Fibroblast of skin of scalp (primary cell): ENCODE results near the gene SMOC1.

ENCODE experiments used
- DNase-seq: peaks from one replicate; pipeline ENCODE4 v3.0.0-alpha.2; 2013

The SMOC1 gene

GRCh38 chr14:69982886-69983285 is 103.7 kb downstream of the SMOC1 start:
- no peak for DNase-seq

DNA sequence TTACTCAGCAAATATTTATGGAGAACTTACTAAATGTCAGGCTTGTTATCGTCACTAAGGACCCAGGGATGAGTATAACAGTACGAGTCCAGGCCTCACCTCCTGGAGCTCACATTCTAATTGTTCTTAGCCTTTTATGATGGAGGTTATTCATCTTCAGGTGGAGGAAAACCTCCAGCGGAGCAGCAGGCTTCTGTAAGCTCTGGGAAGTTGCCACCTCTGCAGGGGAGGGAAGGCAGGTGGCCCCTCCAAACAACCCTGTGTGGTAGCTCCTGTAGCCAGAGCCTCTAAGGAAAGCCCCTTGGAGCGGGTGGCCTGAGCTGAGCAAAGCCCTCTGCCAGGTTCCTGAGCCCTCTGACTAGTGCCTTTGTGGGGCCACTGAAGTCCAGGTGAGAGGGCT is 104.1 kb downstream of the SMOC1 start:
- DNase-seq: no peak

DNA sequence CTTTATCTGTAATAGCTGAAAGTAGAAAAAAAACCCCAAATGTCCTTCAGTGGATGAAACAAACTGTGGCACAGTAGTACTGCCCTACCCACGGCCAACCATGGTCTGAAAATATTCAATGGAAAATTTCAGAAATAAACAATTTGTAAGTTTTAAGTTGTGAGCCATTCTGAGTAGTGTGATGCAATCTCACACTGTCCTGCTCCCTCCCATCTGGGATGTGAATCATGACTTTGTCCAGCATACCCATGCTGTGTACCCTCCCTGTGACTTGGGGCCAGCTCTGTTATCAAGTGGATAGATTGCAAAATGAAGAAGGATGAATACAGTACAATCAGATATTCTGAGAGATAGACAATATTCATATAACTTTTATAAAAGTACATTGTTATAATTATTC is 106.2 kb downstream of the SMOC1 start:
- DNase-seq: peak; percentile 11

DNA sequence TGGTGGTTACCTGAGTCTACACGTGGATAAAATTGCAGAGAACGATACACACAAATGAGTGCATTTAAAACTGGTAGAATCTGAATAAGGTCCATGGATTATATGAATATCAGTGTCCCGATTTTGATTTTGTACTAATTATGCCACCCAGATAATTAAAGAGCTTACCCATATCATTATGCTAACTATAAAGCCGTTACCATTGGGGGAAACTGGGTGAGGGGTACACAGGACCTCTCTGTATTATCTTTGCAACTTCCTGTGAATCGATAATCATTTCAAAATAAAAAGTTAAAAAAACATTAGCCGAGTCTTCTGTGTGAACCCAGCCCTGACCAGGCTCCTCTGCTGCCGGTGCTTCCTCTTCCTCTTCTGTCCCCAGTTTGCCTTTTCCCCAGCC is 107.1 kb downstream of the SMOC1 start:
- DNase-seq: no peak

DNA sequence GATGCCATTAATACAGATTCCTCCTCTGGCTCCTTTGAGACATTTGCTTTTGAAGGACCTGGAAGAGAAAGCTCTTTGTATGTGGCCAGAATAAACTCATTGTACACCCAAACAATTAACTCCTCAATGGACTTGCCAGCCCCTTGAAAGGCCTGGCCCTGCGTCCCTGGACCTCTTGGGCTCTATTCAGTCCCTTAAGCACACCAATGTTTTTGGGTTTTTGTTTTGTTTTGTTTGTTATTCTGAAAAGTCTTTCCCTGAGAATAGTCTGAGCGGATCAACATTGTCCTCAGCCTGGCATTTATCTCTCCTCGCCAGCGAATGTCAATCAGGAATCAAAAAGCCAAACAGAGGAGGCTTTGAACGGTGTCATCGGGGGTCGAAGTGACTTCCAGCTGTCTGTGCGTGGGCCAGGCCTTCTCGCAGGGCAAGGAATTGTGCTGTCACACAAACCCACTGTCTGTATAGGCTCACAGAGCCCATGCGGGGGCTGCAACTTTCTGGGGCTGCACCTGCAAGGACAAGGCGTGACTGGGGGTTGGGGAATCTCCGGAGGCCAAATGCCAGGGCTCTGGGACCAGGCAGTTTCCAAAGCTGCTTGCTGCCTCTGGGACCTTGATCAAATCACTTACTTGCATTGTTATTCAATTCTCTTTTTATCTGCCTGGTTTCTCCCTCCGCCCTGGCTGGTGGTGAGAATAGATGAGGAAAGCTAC is 108.3 kb downstream of the SMOC1 start:
- no peak for DNase-seq

- DNase-seq: no peak
Measured at GRCh38 chr14:69988979-69989378, 109.8 kb downstream of the SMOC1 start.

DNA sequence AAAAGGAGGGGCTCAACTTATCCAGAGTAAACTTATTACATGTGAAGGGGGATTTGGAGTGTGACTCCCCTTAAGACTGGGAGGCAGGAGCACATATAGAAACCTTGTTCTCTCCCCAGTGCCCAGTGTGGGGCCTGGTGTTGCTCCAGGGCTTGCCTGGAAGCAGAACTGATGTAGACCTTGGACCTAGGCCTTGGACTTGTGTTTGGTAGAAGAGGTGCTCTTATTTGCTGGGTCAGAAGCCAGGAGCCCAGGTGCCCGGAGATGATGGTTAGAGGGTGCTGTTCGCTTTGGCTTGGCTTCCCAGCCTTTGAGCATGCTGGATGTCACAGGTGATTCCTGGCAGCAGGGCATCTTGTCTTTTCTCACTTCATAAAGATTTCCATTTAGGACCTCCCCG is 110.4 kb downstream of the SMOC1 start:
- DNase-seq: no peak

GRCh38 chr14:69990323-69990722 is 111.1 kb downstream of the SMOC1 start:
- no peak for DNase-seq

DNA sequence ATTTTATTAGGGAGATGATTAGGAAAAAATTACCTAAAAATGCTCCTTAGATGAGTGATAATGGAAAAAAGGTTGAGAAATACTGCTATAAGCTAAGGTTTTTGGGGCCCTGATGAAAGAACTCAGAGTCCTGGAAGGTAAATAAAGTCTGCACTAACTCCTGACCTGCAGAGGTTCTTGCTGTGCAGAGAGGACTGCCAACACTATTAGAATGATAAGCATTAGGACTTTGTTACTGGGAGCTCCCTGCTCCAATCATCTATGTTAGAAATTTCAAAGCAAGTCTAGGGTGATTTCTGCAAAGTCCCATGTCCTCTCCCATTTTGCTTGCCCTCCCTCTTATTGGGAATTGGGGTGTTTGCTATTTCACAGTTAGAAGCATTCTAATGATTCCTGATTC is 112.2 kb downstream of the SMOC1 start:
- no peak for DNase-seq

- no peak for DNase-seq
Measured at GRCh38 chr14:69992564-69992963, 113.3 kb downstream of the SMOC1 start.

- no peak for DNase-seq
Measured at GRCh38 chr14:69993326-69993725, 114.1 kb downstream of the SMOC1 start.

- DNase-seq: no peak
Measured at GRCh38 chr14:69994002-69994401, 114.8 kb downstream of the SMOC1 start.

GRCh38 chr14:69996216-69996615 is 117.0 kb downstream of the SMOC1 start:
- DNase-seq: no peak

- DNase-seq: peak; percentile 14
Measured at GRCh38 chr14:69997849-69998248, 118.6 kb downstream of the SMOC1 start.

DNA sequence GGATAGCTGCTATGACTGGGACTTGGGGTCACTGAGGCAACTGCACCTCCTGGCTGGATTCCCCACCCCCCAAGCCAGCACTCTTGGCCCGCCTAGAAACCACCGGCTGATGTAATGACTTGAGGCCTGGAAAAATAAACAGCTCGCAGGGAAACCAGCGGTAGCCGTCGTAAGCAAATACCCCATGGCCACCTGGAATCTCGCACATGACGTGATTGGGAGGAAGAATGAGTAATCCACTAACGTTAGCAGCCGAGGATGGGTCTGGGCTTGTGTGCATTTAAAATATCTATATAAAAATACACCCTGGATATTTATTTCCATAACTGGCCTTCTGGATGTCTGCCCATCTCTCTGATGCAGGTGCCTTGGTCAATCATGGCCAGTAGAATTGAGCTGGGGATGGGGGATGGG is 120.1 kb downstream of the SMOC1 start:
- peak; percentile 34 for DNase-seq

DNA sequence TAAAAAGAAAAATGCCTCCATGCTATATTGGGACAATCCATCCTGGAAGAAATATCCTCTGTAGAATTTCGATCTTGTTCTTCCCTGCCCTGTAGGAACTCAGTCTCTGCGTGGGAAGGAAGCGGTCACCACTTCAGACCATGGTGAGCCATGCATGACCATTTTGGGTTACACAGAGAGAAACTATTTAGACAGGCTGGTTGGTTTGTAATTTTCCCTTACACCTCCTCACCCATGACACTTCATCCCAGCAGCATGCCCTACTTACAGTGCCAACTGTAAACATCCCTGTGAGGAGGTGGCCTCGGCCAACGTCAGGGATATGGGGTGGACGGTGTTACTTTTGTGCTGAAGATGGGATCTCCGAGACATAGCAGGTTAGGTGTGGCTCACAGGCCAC is 121.4 kb downstream of the SMOC1 start:
- no peak for DNase-seq

- no peak for DNase-seq
Measured at GRCh38 chr14:70002589-70003346, 123.6 kb downstream of the SMOC1 start.

DNA sequence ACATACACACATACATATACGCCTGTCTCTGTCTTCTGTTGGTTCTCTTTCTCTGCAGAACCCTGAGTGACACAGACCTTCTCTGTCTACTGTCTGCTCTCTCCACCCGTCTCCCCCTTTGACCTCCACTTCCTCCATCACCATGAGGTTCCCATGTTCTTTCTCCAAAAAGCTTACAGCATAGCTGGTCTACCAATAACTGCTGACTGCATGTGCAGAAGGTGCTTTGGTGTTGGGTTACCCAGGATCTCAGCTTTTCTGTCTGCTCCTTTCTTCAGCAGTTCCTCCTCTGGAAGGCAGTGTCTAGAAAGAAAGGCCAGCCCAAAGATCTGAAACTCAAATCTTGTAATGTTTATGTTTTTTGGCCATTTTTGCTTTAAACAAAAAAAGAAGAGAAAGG is 125.6 kb downstream of the SMOC1 start:
- no peak for DNase-seq

DNA sequence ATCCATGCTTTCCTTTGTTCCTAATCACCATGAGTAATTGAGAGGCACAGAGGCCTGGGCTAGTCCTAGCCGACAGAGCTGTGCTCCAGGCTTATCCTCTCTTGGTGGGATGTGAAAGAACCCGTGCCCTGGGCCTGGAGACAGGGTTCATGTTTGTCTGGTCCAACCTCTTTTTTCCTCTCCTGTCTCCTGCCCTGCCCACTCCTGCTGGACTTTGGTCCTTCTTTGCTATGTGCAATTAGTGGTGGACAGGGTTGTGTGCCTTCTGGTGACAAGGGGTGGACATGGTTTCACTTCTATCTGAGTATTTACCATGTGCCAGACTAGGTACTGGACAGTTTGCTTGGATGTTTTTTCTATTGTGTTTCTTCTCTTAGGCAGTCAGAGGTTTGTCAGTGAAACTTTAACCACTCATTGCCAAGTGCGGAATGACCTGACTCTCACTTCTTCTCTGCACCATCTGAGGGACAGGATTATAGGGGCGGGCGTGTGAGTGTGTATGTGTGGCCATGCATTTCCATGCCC is 126.1 kb downstream of the SMOC1 start:
- DNase-seq: no peak

GRCh38 chr14:70006699-70007098 is 127.5 kb downstream of the SMOC1 start:
- no peak for DNase-seq

DNA sequence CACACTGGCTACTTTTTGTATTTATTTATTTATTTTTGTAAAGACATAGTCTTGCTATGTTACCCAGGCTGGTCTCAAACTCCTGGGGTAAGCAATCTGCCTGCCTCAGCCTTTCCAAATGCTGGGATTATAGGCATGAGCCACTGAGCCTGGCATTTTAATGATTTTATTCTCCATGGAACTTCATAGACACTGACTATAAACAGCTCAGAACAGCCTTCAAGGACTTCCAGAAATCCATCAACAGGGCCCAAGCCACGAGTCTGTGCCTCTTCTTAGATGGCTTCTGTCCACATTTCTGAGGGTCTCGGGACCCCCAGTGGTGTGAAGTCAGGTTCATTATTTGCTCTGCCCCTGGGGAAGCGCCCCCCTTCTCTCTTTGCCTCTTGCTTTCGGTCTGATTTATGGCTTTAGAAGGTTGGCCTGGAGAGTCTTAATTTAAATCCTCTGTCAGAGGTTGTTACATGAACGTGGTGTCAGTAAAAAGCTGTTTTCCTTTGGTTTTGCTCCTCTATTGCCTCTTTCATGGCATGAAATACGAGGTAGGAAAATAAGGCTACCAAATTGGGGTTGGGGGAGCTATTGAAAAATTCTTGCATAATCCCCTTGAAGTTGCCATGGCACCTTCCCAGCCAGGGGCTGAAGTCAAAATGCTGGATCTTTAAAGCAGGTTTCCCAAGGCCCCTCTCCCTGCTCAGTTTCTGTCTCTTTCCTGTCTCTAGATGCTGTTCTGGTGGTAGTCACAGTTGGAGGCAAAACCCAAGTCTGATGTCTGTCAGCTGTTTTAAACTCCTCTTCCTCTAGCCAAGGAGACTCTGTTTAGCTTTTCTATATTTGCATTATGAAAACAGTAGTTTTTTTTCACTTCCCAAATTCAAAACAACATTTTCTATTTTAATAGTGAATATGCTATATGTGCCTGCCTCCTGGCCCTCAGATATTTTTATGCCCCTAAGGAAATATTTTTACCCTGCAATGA is 129.4 kb downstream of the SMOC1 start:
- DNase-seq: no peak

- DNase-seq: no peak
Measured at GRCh38 chr14:70009961-70010360, 130.7 kb downstream of the SMOC1 start.

GRCh38 chr14:70011098-70011497 is 131.9 kb downstream of the SMOC1 start:
- DNase-seq: no peak
